Left ventricle myocardium inferior (tissue), 1 donor: Measurements from ENCODE around the gene PTH1R. TPM values are rescaled to one million over a fixed set of nuclear protein-coding genes. Genes with fewer than 3 reads are reported as not detected.

Experiments
- DNase-seq: peaks from one replicate; pipeline ENCODE4 v3.0.0-alpha.2; 2020
- H3K27ac ChIP-seq: fragments of 200-600 bp; replicated peaks from 2 replicates; pipeline ENCODE4 v1.8.0; 2021
- H3K27me3 ChIP-seq: fragments of 200-600 bp; 2 replicates; pipeline ENCODE4 v1.8.0; 2021; ENCODE audit warnings: low read depth
- H3K36me3 ChIP-seq: fragments of 200-600 bp; 2 replicates; pipeline ENCODE4 v1.8.0; 2021
- H3K4me1 ChIP-seq: fragments of 200-600 bp; 2 replicates; pipeline ENCODE4 v1.8.0; 2021
- H3K4me3 ChIP-seq: fragments of 200-600 bp; 2 replicates; pipeline ENCODE4 v1.8.0; 2021; ENCODE audit warnings: mild to moderate bottlenecking, moderate library complexity
- H3K9me3 ChIP-seq: fragments of 200-600 bp; replicated peaks from 2 replicates; pipeline ENCODE4 v1.8.0; 2021
- intact Hi-C: fragments of 100-400 bp; cut with micrococcal nuclease; formaldehyde crosslinking; loops from one replicate; pipeline ENCODE4 v1.11.0; 2022
- total RNA-seq: library from RNA; stranded (reverse); fragmentation: NEBNext Ultra II Directional; extraction: Animal tissue kit (Norgen Biotek cat#: 25700); gene quantifications from one replicate; pipeline ENCODE4 v1.2.1, GENCODE V29; 2021
- TF ChIP-seq, protein P1 (sequence below): fragments of 200-600 bp; IDR thresholded peaks from 2 replicates; pipeline ENCODE4 v1.8.0; 2021; ENCODE audit warnings: antibody characterized with exemption, mild to moderate bottlenecking, borderline replicate concordance
- donor health status: DM: no; HTN: yes; CAD: no; lungs with severe emphysema.

Gene PTH1R
- total RNA-seq, 1 donor from 2014 or later: 6.4 TPM

DNA sequence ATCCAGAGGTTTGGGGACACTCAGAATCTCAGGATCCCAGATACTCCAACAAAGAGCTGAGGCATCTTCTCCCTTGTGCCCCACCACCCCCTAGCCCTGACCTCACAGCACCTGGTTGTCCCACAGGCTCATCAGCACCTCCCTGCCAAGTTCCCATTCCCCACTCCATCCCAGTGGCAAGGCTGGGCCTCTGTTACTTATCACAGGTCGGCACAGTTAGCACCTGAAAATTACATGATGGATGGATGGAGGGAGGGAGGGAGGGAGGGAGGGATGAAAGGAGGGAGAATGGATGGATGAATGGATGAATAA lies 27.1 kb upstream of the PTH1R start:
- Histone ChIP-seq H3K36me3 (no peaks in the 10 kb centered on the region), H3K4me3 (no peak overlapping the region), H3K4me1 (peaks cover 42% of the 10 kb centered on the region), H3K27me3 (no peaks in the 10 kb centered on the region), H3K27ac (peak overlapping the region; percentile 95), H3K9me3 (no peaks in the 10 kb centered on the region)
- DNase-seq: no peak
- TF ChIP-seq, protein P1, sequence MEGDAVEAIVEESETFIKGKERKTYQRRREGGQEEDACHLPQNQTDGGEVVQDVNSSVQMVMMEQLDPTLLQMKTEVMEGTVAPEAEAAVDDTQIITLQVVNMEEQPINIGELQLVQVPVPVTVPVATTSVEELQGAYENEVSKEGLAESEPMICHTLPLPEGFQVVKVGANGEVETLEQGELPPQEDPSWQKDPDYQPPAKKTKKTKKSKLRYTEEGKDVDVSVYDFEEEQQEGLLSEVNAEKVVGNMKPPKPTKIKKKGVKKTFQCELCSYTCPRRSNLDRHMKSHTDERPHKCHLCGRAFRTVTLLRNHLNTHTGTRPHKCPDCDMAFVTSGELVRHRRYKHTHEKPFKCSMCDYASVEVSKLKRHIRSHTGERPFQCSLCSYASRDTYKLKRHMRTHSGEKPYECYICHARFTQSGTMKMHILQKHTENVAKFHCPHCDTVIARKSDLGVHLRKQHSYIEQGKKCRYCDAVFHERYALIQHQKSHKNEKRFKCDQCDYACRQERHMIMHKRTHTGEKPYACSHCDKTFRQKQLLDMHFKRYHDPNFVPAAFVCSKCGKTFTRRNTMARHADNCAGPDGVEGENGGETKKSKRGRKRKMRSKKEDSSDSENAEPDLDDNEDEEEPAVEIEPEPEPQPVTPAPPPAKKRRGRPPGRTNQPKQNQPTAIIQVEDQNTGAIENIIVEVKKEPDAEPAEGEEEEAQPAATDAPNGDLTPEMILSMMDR: no peak
- intact Hi-C loops: no loop called here

DNA sequence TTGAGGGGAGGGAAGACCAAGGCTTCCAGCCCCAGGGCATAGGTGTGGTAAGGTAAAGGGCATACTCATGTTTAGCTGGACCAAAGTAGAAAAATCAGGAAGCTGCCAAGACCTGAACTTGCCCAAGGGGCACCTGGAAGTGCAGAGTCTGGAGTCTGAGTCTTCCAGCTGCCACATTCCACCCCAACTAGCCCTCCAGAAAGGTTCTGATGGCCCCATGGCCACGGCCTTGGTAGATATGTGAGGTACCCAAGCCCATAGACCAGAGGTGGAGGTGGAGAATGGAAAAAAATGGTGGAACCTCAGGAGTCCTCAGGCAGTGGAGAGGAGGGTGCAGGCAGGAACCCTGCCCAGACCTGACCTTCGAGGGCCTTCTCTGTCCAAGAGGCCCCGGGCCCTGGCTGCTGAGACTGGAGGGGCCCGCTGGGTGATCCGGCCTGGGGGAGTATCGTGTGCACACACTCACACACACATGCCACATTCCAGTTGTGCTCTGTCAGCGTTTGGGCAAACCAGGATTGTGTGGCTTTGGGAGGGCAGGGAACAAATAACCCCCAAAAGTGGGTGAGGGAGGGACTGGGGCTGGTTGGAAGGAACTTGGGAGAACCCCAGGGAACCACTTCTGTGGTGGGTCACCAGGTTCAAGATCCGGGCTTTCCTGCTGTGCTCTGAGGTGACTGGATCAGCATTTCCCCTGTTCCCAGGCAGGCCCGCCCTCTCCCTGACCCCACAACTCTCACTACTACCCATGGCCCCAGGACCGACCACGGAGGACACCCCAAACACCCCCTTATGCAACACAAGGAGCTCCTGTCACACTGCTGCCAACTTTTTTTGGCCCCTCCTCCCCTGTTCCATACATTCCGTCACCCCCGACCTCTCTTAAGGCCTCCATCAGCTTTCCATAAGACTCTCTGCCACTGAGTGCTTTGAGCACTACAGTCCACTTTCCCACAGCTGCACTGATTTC lies 25.9 kb upstream of the PTH1R start:
- TF ChIP-seq, protein P1: no peak
- Histone ChIP-seq H3K27me3 (no peaks in the 10 kb centered on the region), H3K4me3 (no peak overlapping the region), H3K9me3 (no peaks in the 10 kb centered on the region), H3K27ac (peak overlapping the region; percentile 95), H3K4me1 (peaks cover 29% of the 10 kb centered on the region), H3K36me3 (peaks cover 4% of the 10 kb centered on the region)
- no peak for DNase-seq
- intact Hi-C loops: no loop called here

DNA sequence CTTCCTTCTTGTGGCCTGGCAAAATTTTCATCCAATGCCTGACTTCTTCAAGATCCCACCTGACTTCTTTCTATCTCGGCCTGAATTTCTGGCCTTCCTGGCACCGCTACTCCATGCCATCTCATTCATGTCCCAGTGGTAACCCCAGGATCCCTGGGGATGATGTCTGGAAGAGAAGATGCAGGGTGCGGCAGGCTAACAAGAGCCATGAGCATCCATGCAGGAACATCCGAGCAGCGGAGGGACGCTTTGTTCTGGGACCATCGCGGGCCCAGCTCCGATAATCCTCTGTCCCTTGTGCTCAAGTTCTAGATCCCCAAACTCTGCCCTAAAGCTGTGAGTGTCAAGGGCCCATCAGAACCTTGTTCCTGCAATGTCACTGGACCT lies 25.2 kb upstream of the PTH1R start:
- intact Hi-C loops: no loop called here
- TF ChIP-seq, protein P1: no peak
- no peak overlapping the region for H3K4me3 ChIP-seq
- H3K27ac ChIP-seq: peak overlapping the region; percentile 95
- H3K27me3 ChIP-seq: no peaks in the 10 kb centered on the region
- no peak for DNase-seq
- H3K4me1 ChIP-seq: peaks cover 23% of the 10 kb centered on the region
- peaks cover 11% of the 10 kb centered on the region for H3K36me3 ChIP-seq
- no peaks in the 10 kb centered on the region for H3K9me3 ChIP-seq

DNA sequence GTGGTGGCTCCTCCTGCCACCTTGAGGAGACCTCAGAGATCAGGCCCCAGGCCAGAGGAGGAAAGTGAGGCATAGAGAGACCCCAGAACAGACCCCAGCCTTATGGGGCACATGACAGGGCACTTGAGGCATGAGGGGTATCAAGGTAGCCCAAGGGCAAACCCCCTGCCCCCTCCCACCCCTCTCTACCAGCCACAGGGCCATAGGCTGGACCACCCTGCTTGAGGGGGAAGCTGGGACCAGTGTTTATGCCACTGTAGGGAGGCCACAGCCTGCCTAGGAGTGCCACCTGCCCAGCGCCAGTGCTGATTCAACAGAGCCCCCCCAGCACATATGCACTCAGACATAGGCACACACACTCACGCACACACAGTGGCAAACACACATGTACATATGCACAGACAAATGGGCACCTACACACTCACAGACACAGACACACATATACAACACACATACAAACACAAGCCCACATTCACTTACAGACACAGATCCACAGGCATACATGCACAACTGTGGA lies 24.6 kb upstream of the PTH1R start:
- Histone ChIP-seq H3K4me3 (no peak overlapping the region), H3K36me3 (peaks cover 16% of the 10 kb centered on the region), H3K9me3 (no peaks in the 10 kb centered on the region), H3K4me1 (peaks cover 19% of the 10 kb centered on the region), H3K27me3 (no peaks in the 10 kb centered on the region), H3K27ac (peak overlapping the region; percentile 95)
- no peak for DNase-seq
- intact Hi-C loops: no loop called here
- TF ChIP-seq, protein P1: no peak

DNA sequence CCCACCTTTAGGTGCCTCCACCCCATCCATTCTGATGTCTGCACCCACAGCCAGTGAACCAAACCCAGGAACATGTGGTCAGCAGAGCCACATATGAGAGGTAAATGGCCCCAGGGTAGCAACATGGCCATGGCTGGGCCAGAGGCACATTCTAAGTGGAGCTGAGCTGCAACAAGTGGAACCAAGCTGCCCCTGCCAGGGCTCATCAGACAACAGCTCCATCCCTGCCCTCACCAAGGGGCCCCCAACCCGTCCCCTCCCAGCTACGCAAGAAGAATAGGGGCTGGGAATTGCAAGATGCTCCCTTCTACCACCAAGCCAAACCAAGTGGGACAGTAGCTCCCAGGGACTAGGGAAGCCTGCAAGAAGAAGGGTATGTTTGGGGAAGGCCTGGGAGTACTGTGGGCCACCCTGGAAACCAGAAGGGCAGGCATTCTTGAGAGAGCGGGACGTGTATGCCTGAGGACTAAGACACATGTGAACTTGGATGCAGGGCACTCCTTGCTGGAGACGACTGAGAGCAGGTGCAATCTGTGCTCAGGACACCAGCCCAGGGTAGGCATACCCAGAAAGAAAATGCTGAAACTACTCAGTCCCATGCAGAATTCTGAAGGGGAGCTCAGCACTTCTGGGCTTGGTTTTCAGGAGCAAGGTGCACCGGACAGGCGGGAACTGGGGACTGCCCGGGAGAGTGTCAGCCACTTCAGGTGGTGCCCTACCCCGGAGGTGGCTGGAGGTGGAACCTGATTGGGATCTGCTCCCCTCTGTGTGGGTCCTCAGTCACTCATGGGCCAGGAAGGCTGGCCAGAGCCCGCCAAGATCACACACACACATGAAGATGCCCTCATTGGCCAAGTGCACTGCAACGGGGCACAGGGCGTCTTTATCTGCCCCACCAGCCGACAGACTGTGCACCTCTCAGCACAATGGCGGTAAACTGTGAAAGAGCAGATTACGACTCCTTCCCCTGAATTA lies 23.8 kb upstream of the PTH1R start:
- TF ChIP-seq, protein P1: no peak
- Histone ChIP-seq H3K36me3 (peaks cover 25% of the 10 kb centered on the region), H3K27ac (peak overlapping the region; percentile 95), H3K9me3 (no peaks in the 10 kb centered on the region), H3K27me3 (no peaks in the 10 kb centered on the region), H3K4me3 (no peak overlapping the region), H3K4me1 (peaks cover 17% of the 10 kb centered on the region)
- intact Hi-C loops: no loop called here
- DNase-seq: no peak
